Vagina (tissue), 2 donors: Measurements from ENCODE around the gene XCR1. TPM values are rescaled to one million over a fixed set of nuclear protein-coding genes. Genes with fewer than 3 reads are reported as not detected.

ENCODE experiments used
- DNase-seq, 2 donors: peaks; one replicate each; pipeline ENCODE4 v3.0.0-alpha.2; 2017; ENCODE audit errors: extremely low spot score in 2 of 2
- H3K27ac ChIP-seq: fragments of 200-600 bp; sonication (generic); one replicate; pipeline ENCODE4 v1.5.1; 2019
- H3K27me3 ChIP-seq: fragments of 200-600 bp; sonication (generic); one replicate; pipeline ENCODE4 v1.5.1; 2019
- H3K36me3 ChIP-seq, 2 donors: fragments of 200-600 bp; sonication (generic); one replicate each; pipeline ENCODE4 v1.5.1; 2017 to 2019
- H3K4me1 ChIP-seq: fragments of 200-600 bp; sonication (generic); one replicate; pipeline ENCODE4 v1.5.1; 2019
- H3K4me3 ChIP-seq, 2 donors: fragments of 200-600 bp; sonication (generic); 1 replicate in 1 of 2; 2 replicates in 1 of 2; pipeline ENCODE4 v1.5.1; 2016 to 2019
- H3K9me3 ChIP-seq: fragments of 200-600 bp; sonication (generic); one replicate; pipeline ENCODE4 v1.5.1; 2019
- POLR2A ChIP-seq, 2 donors: fragments of 450-650 bp; IDR thresholded peaks; one replicate each; pipeline ENCODE4 v1.6.1; 2017; ENCODE audit warnings: antibody characterized with exemption in 2 of 2, mild to moderate bottlenecking in 2 of 2, moderate library complexity in 2 of 2
- intact Hi-C: fragments of 100-400 bp; cut with DNase I; formaldehyde crosslinking; loops from one replicate; pipeline ENCODE4 v1.15.1; 2023
- total RNA-seq: library from RNA; depleted of rRNA; stranded (reverse); fragments of >200 nt; gene quantifications from one replicate; pipeline ENCODE4 v1.2.3, GENCODE V29; 2016
- TF ChIP-seq, protein P1 (sequence below), 3 experiments: fragments of 450-650 bp in 2 of 3; fragments of 200-600 bp in 1 of 3; sonication (generic) in 1 of 3; IDR thresholded peaks; one replicate each; pipeline ENCODE4 v1.5.1; 2017 to 2019; ENCODE audit warnings: antibody characterized with exemption in 3 of 3, mild to moderate bottlenecking in 2 of 3, moderate library complexity in 2 of 3

Gene XCR1
- total RNA-seq, 1 donor from 2014 or later = not detected

DNA sequence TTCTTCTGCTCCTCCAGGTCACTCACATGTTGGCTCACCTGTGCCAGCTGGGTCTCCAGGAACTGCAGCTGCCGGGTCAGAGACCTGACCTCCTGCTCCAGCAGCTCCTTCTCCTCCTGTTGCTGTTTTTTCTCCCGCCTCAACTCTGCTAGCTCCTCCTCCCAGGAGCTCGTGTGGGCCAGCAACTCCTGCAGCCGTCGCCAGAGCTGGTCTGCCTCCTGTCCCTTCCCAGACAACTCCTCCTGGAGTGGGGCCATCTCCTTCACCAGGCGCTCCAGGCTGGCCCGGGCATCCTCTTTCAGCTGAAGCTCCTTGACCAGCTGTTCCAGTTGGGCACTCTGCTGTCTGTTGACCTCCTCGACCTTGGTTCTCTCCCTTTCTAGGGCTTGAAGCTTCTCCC, 59.6 kb downstream of the XCR1 start:
- peaks cover 29% of the 10 kb centered on the region for H3K4me1 ChIP-seq
- H3K9me3 ChIP-seq = no peaks in the 10 kb centered on the region
- DNase-seq = no peak
- TF ChIP-seq, protein P1, sequence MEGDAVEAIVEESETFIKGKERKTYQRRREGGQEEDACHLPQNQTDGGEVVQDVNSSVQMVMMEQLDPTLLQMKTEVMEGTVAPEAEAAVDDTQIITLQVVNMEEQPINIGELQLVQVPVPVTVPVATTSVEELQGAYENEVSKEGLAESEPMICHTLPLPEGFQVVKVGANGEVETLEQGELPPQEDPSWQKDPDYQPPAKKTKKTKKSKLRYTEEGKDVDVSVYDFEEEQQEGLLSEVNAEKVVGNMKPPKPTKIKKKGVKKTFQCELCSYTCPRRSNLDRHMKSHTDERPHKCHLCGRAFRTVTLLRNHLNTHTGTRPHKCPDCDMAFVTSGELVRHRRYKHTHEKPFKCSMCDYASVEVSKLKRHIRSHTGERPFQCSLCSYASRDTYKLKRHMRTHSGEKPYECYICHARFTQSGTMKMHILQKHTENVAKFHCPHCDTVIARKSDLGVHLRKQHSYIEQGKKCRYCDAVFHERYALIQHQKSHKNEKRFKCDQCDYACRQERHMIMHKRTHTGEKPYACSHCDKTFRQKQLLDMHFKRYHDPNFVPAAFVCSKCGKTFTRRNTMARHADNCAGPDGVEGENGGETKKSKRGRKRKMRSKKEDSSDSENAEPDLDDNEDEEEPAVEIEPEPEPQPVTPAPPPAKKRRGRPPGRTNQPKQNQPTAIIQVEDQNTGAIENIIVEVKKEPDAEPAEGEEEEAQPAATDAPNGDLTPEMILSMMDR (IDR thresholded peaks at IDR 0.05) = no peak
- TF ChIP-seq POLR2A (IDR thresholded peaks at IDR 0.05) = no peak
- H3K27me3 ChIP-seq = no peaks in the 10 kb centered on the region
- intact Hi-C loops = no loop called here
- H3K4me3 ChIP-seq = no peak overlapping the region
- peaks cover 0 to 73% of the 10 kb centered on the region in 2 donors for H3K36me3 ChIP-seq
- H3K27ac ChIP-seq = peak overlapping the region; percentile 27

Other genes with a start within 250 kb of the XCR1 start
- 2.9 TPM for gene SLC6A20, start 230.9 kb downstream of the XCR1 start, total RNA-seq
- 9.1 TPM for gene LZTFL1, start 185.4 kb downstream of the XCR1 start, total RNA-seq
- not detected for gene CCR9, start 140.9 kb downstream of the XCR1 start, total RNA-seq
- 9.6 TPM for gene CXCR6, start 84.0 kb downstream of the XCR1 start, total RNA-seq
- gene FYCO1, start 31.7 kb downstream of the XCR1 start, total RNA-seq = 45.7 TPM
- 7.1 TPM for gene CCR1, start 180.8 kb upstream of the XCR1 start, total RNA-seq
- not detected for gene CCR3, start 215.0 kb upstream of the XCR1 start, total RNA-seq